Measurements from ENCODE around the gene PRMT2.
"Not testable (repeated sequence)": the region's sequence is repeated elsewhere in the genome, so short reads cannot be mapped to it uniquely, and the experiment has no call there.

Gene PRMT2

GRCh38 chr21:46616050-46616449, 19.4 kb upstream of the PRMT2 start:
- no peak for DNase-seq
- in situ Hi-C loops (cut with HindIII; ENCODE audit: low pct_ligation_motif_present, low pct_unique_long_range_greater_than_20kb, low sequenced_read_pairs): no loop called here

GRCh38 chr21:46616656-46617055, 18.8 kb upstream of the PRMT2 start:
- in situ Hi-C loops (cut with HindIII; ENCODE audit: low pct_ligation_motif_present, low pct_unique_long_range_greater_than_20kb, low sequenced_read_pairs): no loop called here
- no peak for DNase-seq

DNA sequence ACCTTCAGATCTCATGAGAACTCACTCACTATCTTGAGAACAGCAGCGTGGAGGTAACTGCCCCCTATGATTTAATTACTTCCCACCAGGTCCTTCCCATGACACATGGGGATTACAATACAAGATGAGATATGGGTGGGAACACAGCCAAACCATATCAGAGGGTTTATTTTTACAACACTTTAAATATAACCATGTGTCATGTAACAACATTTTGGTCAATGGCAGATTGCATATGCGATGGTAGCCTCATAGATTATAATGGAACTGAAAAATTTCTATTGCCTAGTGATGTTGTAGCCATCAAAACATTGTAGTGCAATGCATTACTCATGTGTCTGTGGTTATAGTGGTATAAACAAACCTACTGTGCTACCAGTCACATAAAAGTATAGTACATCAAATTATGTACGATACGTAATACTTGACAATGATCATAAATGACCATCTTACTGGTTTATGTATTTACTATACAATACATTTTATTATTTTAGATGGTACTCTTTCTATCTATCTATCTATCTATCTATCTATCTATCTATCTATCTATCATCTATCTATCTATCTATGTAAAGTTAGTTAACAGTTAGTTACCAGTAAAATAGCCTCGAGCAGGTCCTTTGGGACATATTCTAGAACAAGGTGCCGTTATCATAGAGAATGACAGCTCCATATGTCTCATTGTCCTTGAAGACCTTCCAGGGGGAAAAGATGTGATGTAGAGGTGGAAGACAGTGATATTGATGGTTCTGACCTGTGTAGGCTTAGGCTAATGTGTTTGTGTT, 18.0 kb upstream of the PRMT2 start:
- DNase-seq: no peak
- in situ Hi-C loops (cut with HindIII; ENCODE audit: low pct_ligation_motif_present, low pct_unique_long_range_greater_than_20kb, low sequenced_read_pairs): no loop called here

- DNase-seq: no peak
- in situ Hi-C loops (cut with HindIII; ENCODE audit: low pct_ligation_motif_present, low pct_unique_long_range_greater_than_20kb, low sequenced_read_pairs): no loop called here
Observed at GRCh38 chr21:46618738-46619379, 16.6 kb upstream of the PRMT2 start.

DNA sequence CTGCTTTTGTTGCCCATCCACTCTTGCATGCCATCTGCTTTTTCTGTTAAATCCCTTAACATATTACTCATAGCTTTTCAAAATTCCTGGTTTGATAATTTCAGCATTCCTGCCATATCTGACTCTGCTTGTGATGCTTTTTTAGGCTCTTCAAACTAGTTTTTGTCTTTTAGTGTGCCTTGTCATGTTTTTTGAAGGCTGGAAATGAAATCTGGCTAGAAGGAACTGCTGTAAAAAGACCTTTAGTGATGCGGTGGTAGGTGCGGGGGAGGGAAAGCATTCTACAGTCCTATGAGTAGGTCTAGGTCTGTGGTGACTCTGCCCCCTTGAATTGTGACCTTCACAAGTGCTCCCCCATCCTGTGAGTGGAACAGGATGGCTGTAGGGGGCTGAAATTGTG, 15.6 kb upstream of the PRMT2 start:
- in situ Hi-C loops (cut with HindIII; ENCODE audit: low pct_ligation_motif_present, low pct_unique_long_range_greater_than_20kb, low sequenced_read_pairs): no loop called here
- DNase-seq: no peak

- DNase-seq: no peak
- in situ Hi-C loops (cut with HindIII; ENCODE audit: low pct_ligation_motif_present, low pct_unique_long_range_greater_than_20kb, low sequenced_read_pairs): no loop called here
Observed at GRCh38 chr21:46620846-46621245, 14.6 kb upstream of the PRMT2 start.

GRCh38 chr21:46621457-46622182, 13.9 kb upstream of the PRMT2 start:
- no peak for DNase-seq
- in situ Hi-C loops (cut with HindIII; ENCODE audit: low pct_ligation_motif_present, low pct_unique_long_range_greater_than_20kb, low sequenced_read_pairs): no loop called here

GRCh38 chr21:46622226-46622625, 13.2 kb upstream of the PRMT2 start:
- in situ Hi-C loops (cut with HindIII; ENCODE audit: low pct_ligation_motif_present, low pct_unique_long_range_greater_than_20kb, low sequenced_read_pairs): no loop called here
- no peak for DNase-seq

GRCh38 chr21:46624050-46624449, 11.4 kb upstream of the PRMT2 start:
- in situ Hi-C loops (cut with HindIII; ENCODE audit: low pct_ligation_motif_present, low pct_unique_long_range_greater_than_20kb, low sequenced_read_pairs): no loop called here
- DNase-seq: no peak

DNA sequence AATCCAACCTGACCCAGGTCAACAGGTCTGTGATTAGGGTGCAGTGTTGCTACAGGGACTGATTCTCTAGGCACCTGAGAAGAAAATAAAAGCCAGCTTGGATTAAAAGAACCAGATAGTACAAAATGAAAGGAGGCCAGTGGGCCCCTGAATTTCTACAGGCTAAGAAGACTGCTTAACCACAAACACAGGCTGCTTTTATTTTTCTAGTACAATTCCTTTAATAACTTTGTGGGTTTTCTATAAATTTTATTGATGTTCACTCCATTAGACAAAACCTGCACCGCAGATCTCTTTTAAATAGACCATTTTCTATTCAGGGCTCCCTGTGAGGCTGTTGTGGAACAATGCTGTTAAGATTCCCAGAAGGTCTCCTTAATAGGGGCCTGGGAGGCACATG, 9.7 kb upstream of the PRMT2 start:
- DNase-seq: no peak
- in situ Hi-C loops (cut with HindIII; ENCODE audit: low pct_ligation_motif_present, low pct_unique_long_range_greater_than_20kb, low sequenced_read_pairs): no loop called here

- in situ Hi-C loops (cut with HindIII; ENCODE audit: low pct_ligation_motif_present, low pct_unique_long_range_greater_than_20kb, low sequenced_read_pairs): no loop called here
- no peak for DNase-seq
Observed at GRCh38 chr21:46626536-46626935, 8.9 kb upstream of the PRMT2 start.

- in situ Hi-C loops (cut with HindIII; ENCODE audit: low pct_ligation_motif_present, low pct_unique_long_range_greater_than_20kb, low sequenced_read_pairs): no loop called here
- no peak for DNase-seq
Observed at GRCh38 chr21:46626975-46627501, 8.4 kb upstream of the PRMT2 start.

- in situ Hi-C loops (cut with HindIII; ENCODE audit: low pct_ligation_motif_present, low pct_unique_long_range_greater_than_20kb, low sequenced_read_pairs): no loop called here
- no peak for DNase-seq
Observed at GRCh38 chr21:46627726-46628125, 7.7 kb upstream of the PRMT2 start.

DNA sequence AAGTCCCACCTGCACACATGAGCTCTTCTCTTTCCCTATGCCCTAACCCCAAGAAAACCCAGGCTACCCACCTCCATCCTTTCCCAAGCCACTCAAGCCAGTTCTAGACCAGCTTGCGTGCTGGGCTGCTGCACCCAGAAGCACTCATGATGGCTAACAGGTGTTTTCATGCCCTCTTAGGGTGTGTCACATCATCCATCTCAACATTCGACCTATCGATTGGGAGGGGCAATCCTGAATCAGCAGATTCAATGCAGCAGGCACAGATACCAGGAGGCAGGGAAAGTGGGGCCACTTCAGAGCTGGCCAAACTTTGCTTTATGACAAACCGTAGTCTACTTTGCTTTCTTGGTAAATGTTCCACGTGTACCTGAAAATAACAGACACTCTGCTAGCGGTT, 6.6 kb upstream of the PRMT2 start:
- in situ Hi-C loops (cut with HindIII; ENCODE audit: low pct_ligation_motif_present, low pct_unique_long_range_greater_than_20kb, low sequenced_read_pairs): no loop called here
- no peak for DNase-seq

DNA sequence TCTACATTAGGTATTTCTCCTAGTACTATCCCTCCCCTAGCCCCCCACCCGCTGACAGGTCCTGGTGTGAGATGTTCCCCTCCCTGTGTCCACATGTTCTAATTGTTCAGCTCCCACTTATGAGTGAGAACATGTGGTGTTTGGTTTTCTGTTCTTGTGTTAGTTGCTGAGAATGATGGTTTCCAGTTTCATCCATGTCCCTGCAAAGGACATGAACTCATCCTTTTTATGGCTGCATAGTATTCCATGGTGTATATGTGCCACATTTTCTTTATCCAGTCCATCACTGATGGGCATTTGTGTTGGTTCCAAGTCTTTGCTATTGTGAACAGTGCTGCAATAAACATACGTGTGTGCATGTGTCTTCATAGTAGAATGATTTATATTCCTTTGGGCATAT, 4.6 kb upstream of the PRMT2 start:
- DNase-seq; in situ Hi-C loops (cut with HindIII; ENCODE audit: low pct_ligation_motif_present, low pct_unique_long_range_greater_than_20kb, low sequenced_read_pairs): not testable (repeated sequence)

- no peak for DNase-seq
- in situ Hi-C loops (cut with HindIII; ENCODE audit: low pct_ligation_motif_present, low pct_unique_long_range_greater_than_20kb, low sequenced_read_pairs): no loop called here
Observed at GRCh38 chr21:46633566-46633965, 1.9 kb upstream of the PRMT2 start.

DNA sequence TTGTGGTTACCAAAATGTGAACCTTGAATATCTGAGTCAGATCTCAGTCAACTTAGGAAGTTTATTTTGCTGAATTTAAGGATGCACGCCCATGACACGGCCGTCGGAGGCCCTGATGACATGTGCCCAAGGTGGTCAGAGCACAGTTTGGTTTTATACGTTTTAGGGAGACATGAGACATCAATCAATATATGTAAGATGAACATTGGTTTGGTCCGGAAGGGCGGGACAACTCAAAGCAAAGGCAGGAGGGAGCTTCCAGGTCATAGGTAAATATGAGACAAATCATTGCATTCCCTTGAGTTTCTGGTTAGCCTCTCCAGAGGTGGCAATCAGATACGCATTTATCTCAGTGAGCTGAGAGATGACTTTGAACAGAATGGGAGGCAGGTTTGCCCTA, 1.0 kb upstream of the PRMT2 start:
- no peak for DNase-seq
- in situ Hi-C loops (cut with HindIII; ENCODE audit: low pct_ligation_motif_present, low pct_unique_long_range_greater_than_20kb, low sequenced_read_pairs): no loop called here

- DNase-seq: peak; percentile 90
- in situ Hi-C loops (cut with HindIII; ENCODE audit: low pct_ligation_motif_present, low pct_unique_long_range_greater_than_20kb, low sequenced_read_pairs): no loop called here
Observed at GRCh38 chr21:46634966-46635323, 529 bp upstream of the PRMT2 start.

DNA sequence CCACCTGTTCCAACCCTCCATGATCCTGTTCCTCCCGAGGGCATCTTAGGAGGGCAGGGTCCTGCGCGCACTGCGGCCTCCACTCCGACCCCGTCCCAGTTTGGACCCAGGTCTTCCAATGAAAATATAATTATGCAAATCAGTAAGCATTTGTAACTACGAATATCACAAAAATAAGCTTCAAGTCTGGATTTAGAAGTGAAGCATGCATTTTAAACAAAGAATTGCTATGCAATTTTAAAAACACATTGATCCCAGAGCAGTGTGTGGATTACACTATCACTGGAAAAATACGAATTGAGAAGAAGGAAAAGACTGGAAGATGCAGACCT, 673 bp downstream of the PRMT2 start:
- DNase-seq: no peak
- in situ Hi-C loops (cut with HindIII; ENCODE audit: low pct_ligation_motif_present, low pct_unique_long_range_greater_than_20kb, low sequenced_read_pairs): no loop called here

Measured in ACHN (cell line).